Glutamatergic neuron (in vitro differentiated cells): ENCODE data around the gene RAB5B. TPM values are rescaled to one million over a fixed set of nuclear protein-coding genes. Genes with fewer than 3 reads are reported as not detected.
"Not testable (repeated sequence)": the region's sequence is repeated elsewhere in the genome, so short reads cannot be mapped to it uniquely, and the experiment has no call there.

Experiments
- DNase-seq: peaks from one replicate; pipeline ENCODE4 v3.0.0; 2022
- H3K27ac Mint-ChIP-seq: one replicate; pipeline ENCODE4 v1.8.0; 2020; ENCODE audit warnings: mild to moderate bottlenecking, mixed read lengths, inconsistent platforms; ENCODE audit not compliant: unreplicated experiment
- H3K27me3 Mint-ChIP-seq: one replicate; pipeline ENCODE4 v1.8.0; 2020; ENCODE audit warnings: mild to moderate bottlenecking, moderate library complexity, mixed read lengths, inconsistent platforms; ENCODE audit not compliant: unreplicated experiment
- H3K36me3 Mint-ChIP-seq: one replicate; pipeline ENCODE4 v1.8.0; 2020; ENCODE audit warnings: mild to moderate bottlenecking, mixed read lengths, inconsistent platforms; ENCODE audit not compliant: unreplicated experiment
- H3K4me1 Mint-ChIP-seq: one replicate; pipeline ENCODE4 v1.8.0; 2020; ENCODE audit warnings: mild to moderate bottlenecking, low read depth, mixed read lengths, inconsistent platforms; ENCODE audit not compliant: unreplicated experiment
- H3K4me3 Mint-ChIP-seq: one replicate; pipeline ENCODE4 v1.8.0; 2020; ENCODE audit warnings: mild to moderate bottlenecking, mixed read lengths, inconsistent platforms; ENCODE audit not compliant: unreplicated experiment
- H3K9me3 Mint-ChIP-seq: one replicate; pipeline ENCODE4 v1.8.0; 2020; ENCODE audit warnings: mild to moderate bottlenecking, moderate library complexity, mixed read lengths, inconsistent platforms; ENCODE audit not compliant: unreplicated experiment
- CTCF ChIP-seq: fragments of 200-600 bp; sonication (generic); IDR thresholded peaks from one replicate; pipeline ENCODE4 v1.5.0; 2021; ENCODE audit not compliant: partially characterized antibody, unreplicated experiment
- total RNA-seq: library from RNA; stranded (reverse); fragmentation: NEBNext Ultra II Directional; extraction: Animal tissue kit (Norgen Biotek cat#: 25700); gene quantifications from one replicate; pipeline ENCODE4 v1.2.1, GENCODE V29; 2021; ENCODE audit not compliant: unreplicated experiment

Gene RAB5B
- total RNA-seq, 1 donor from 2014 or later = 170 TPM

DNA sequence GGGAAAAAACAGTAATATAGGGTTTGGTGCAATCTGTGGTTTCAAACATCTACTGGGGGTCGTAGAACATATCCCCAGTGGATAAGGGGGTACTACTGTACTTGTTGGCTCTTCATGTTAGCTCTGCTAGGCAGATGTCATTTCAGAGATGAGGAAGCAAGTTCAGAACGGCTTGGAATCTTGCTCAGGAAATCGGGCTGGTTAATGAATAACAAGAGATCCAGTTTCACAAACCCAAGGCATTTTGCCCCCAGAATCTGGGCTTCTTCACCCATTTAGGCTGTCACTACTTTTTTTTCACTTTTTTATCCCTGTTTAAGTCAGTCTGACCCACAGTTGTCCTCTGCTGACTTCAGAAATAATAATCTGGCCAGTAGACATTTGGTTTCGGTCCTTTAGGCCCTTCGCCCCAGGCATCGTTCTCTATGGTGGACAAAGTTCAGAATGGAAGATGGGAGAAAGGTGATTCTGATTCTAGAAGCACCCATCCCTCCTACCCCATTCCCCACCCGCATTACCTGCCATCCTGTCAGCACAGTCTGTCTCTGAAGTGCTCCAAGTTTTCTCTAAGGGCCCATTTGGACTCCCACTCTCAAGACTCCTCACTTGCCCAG is 27.7 kb downstream of the RAB5B start:
- Mint-ChIP-seq H3K4me3 (no peak overlapping the region), H3K36me3 (no peaks in the 10 kb centered on the region)
- no peak for TF ChIP-seq CTCF

GRCh38 chr12:56003376-56003775 is 29.5 kb downstream of the RAB5B start:
- H3K4me3 Mint-ChIP-seq = not testable (repeated sequence)

More for the DNA sequence above, 27.7 kb downstream of the RAB5B start:
- DNase-seq = no peak
- Mint-ChIP-seq H3K27ac (no peak overlapping the region), H3K4me1 (no peaks in the 10 kb centered on the region), H3K27me3 (peaks cover 3% of the 10 kb centered on the region), H3K9me3 (peaks cover 6% of the 10 kb centered on the region)

GRCh38 chr12:56004211-56004610 is 30.3 kb downstream of the RAB5B start:
- DNase-seq = no peak
- H3K27ac Mint-ChIP-seq = no peak overlapping the region
- peaks cover 8% of the 10 kb centered on the region for H3K9me3 Mint-ChIP-seq
- no peaks in the 10 kb centered on the region for H3K36me3 Mint-ChIP-seq
- H3K4me1 Mint-ChIP-seq = peaks cover 5% of the 10 kb centered on the region
- peaks cover 5% of the 10 kb centered on the region for H3K27me3 Mint-ChIP-seq
- H3K4me3 Mint-ChIP-seq = no peak overlapping the region
- no peak for TF ChIP-seq CTCF

More at GRCh38 chr12:56003376-56003775, 29.5 kb downstream of the RAB5B start:
- H3K27me3 Mint-ChIP-seq, H3K9me3 Mint-ChIP-seq, H3K4me1 Mint-ChIP-seq, H3K36me3 Mint-ChIP-seq, H3K27ac Mint-ChIP-seq, DNase-seq: not testable (repeated sequence)

GRCh38 chr12:56007564-56008559 is 34.0 kb downstream of the RAB5B start:
- peaks cover 5% of the 10 kb centered on the region for H3K4me1 Mint-ChIP-seq
- peaks cover 8% of the 10 kb centered on the region for H3K27me3 Mint-ChIP-seq
- DNase-seq = peak; percentile 79
- peak overlapping the region; percentile 87 for H3K4me3 Mint-ChIP-seq
- no peaks in the 10 kb centered on the region for H3K36me3 Mint-ChIP-seq
- TF ChIP-seq CTCF = no peak
- H3K27ac Mint-ChIP-seq = peak overlapping the region; percentile 53
- H3K9me3 Mint-ChIP-seq = peaks cover 2% of the 10 kb centered on the region

DNA sequence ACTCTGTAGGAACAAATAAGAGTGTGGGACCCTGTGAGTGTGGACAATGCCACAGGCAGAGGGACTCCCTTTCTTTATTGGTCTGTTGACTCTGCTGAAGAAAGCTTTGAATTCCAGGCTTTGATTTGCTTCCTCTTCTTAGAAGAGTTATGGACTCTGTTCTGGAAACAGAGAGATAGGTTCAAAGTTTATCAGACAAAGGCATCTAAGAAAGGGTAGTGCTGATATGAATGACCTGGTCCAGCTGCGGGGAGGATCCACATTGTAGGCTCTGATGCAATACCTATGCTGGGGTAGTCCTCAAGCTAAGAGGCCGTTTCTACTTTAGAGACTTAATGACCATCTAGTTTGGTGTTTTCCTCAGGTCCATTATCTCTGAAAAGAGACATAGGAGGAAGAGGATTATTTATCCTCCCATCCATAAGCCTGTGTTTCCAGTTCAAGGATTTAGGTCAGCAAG is 36.3 kb downstream of the RAB5B start:
- no peak overlapping the region for H3K4me3 Mint-ChIP-seq
- H3K4me1 Mint-ChIP-seq = peaks cover 5% of the 10 kb centered on the region
- peaks cover 2% of the 10 kb centered on the region for H3K9me3 Mint-ChIP-seq
- H3K27me3 Mint-ChIP-seq = peaks cover 7% of the 10 kb centered on the region
- no peak overlapping the region for H3K27ac Mint-ChIP-seq
- no peak for DNase-seq
- no peak for TF ChIP-seq CTCF
- no peaks in the 10 kb centered on the region for H3K36me3 Mint-ChIP-seq
